Activated naive CD8-positive, alpha-beta T cell (primary cell): ENCODE results near the gene NRN1.
A peak's percentile ranks its signal among the peaks of the same experiment; 100 is the strongest.

Source experiments
- H3K27ac Mint-ChIP-seq: one replicate; pipeline ENCODE4 v1.8.0; 2021; ENCODE audit warnings: mixed read lengths
- H3K27me3 Mint-ChIP-seq: one replicate; pipeline ENCODE4 v1.8.0; 2021; ENCODE audit warnings: mixed read lengths
- H3K36me3 Mint-ChIP-seq: one replicate; pipeline ENCODE4 v1.8.0; 2021; ENCODE audit warnings: mixed read lengths
- H3K4me1 Mint-ChIP-seq: one replicate; pipeline ENCODE4 v1.8.0; 2021; ENCODE audit warnings: low read depth, mixed read lengths
- H3K4me3 Mint-ChIP-seq: one replicate; pipeline ENCODE4 v1.8.0; 2021; ENCODE audit warnings: mild to moderate bottlenecking, mixed read lengths
- H3K9me3 Mint-ChIP-seq: one replicate; pipeline ENCODE4 v1.8.0; 2021; ENCODE audit warnings: low read depth, mixed read lengths

The NRN1 gene

GRCh38 chr6:5995949-5996713 lies 10.6 kb downstream of the NRN1 start:
- H3K36me3 Mint-ChIP-seq = peaks cover 2% of the 10 kb centered on the region
- H3K4me1 Mint-ChIP-seq = peaks cover 55% of the 10 kb centered on the region
- peak overlapping the region; percentile 19 for H3K27ac Mint-ChIP-seq
- no peaks in the 10 kb centered on the region for H3K9me3 Mint-ChIP-seq
- H3K4me3 Mint-ChIP-seq = peak overlapping the region; percentile 84
- H3K27me3 Mint-ChIP-seq = peaks cover 54% of the 10 kb centered on the region

- Mint-ChIP-seq H3K27me3 (peaks cover 49% of the 10 kb centered on the region), H3K9me3 (no peaks in the 10 kb centered on the region), H3K4me3 (peak overlapping the region; percentile 84), H3K4me1 (peaks cover 55% of the 10 kb centered on the region), H3K27ac (no peak overlapping the region), H3K36me3 (peaks cover 2% of the 10 kb centered on the region)
Measured at GRCh38 chr6:5995658-5995948, 11.1 kb downstream of the NRN1 start.

- Mint-ChIP-seq H3K36me3 (peaks cover 2% of the 10 kb centered on the region), H3K27me3 (peaks cover 47% of the 10 kb centered on the region), H3K9me3 (no peaks in the 10 kb centered on the region), H3K4me3 (peak overlapping the region; percentile 84), H3K27ac (no peak overlapping the region), H3K4me1 (peaks cover 52% of the 10 kb centered on the region)
Measured at GRCh38 chr6:5994999-5995657, 11.6 kb downstream of the NRN1 start.

- H3K36me3 Mint-ChIP-seq = peaks cover 2% of the 10 kb centered on the region
- H3K4me3 Mint-ChIP-seq = no peak overlapping the region
- H3K4me1 Mint-ChIP-seq = peaks cover 44% of the 10 kb centered on the region
Measured at GRCh38 chr6:5994234-5994998, 12.3 kb downstream of the NRN1 start.

GRCh38 chr6:5992551-5993225 lies 14.0 kb downstream of the NRN1 start:
- H3K27ac Mint-ChIP-seq = no peak overlapping the region
- H3K4me3 Mint-ChIP-seq = no peak overlapping the region
- peaks cover 2% of the 10 kb centered on the region for H3K36me3 Mint-ChIP-seq
- peaks cover 34% of the 10 kb centered on the region for H3K4me1 Mint-ChIP-seq
- H3K9me3 Mint-ChIP-seq = no peaks in the 10 kb centered on the region
- H3K27me3 Mint-ChIP-seq = peaks cover 36% of the 10 kb centered on the region

More at GRCh38 chr6:5994234-5994998, 12.3 kb downstream of the NRN1 start:
- no peak overlapping the region for H3K27ac Mint-ChIP-seq
- no peaks in the 10 kb centered on the region for H3K9me3 Mint-ChIP-seq
- H3K27me3 Mint-ChIP-seq = peaks cover 40% of the 10 kb centered on the region

GRCh38 chr6:5990786-5991185 lies 15.9 kb downstream of the NRN1 start:
- Mint-ChIP-seq H3K27ac (no peak overlapping the region), H3K9me3 (no peaks in the 10 kb centered on the region), H3K4me1 (peaks cover 25% of the 10 kb centered on the region), H3K27me3 (peaks cover 28% of the 10 kb centered on the region), H3K36me3 (peaks cover 2% of the 10 kb centered on the region), H3K4me3 (no peak overlapping the region)

GRCh38 chr6:5989141-5989723 lies 17.5 kb downstream of the NRN1 start:
- Mint-ChIP-seq H3K9me3 (no peaks in the 10 kb centered on the region), H3K27ac (no peak overlapping the region), H3K4me3 (no peak overlapping the region), H3K4me1 (peaks cover 16% of the 10 kb centered on the region), H3K27me3 (peaks cover 18% of the 10 kb centered on the region), H3K36me3 (peaks cover 2% of the 10 kb centered on the region)

GRCh38 chr6:5986861-5987260 lies 19.9 kb downstream of the NRN1 start:
- Mint-ChIP-seq H3K4me1 (peaks cover 22% of the 10 kb centered on the region), H3K36me3 (no peaks in the 10 kb centered on the region), H3K27ac (no peak overlapping the region), H3K9me3 (no peaks in the 10 kb centered on the region), H3K4me3 (no peak overlapping the region), H3K27me3 (peaks cover 5% of the 10 kb centered on the region)

GRCh38 chr6:5984150-5985089 lies 22.3 kb downstream of the NRN1 start:
- H3K36me3 Mint-ChIP-seq = peaks cover 6% of the 10 kb centered on the region
- H3K9me3 Mint-ChIP-seq = no peaks in the 10 kb centered on the region
- H3K4me3 Mint-ChIP-seq = peak overlapping the region; percentile 45
- H3K27me3 Mint-ChIP-seq = peaks cover 3% of the 10 kb centered on the region
- no peak overlapping the region for H3K27ac Mint-ChIP-seq
- peaks cover 30% of the 10 kb centered on the region for H3K4me1 Mint-ChIP-seq

GRCh38 chr6:5981126-5982026 lies 25.3 kb downstream of the NRN1 start:
- peaks cover 7% of the 10 kb centered on the region for H3K36me3 Mint-ChIP-seq
- H3K4me1 Mint-ChIP-seq = peaks cover 24% of the 10 kb centered on the region
- no peak overlapping the region for H3K4me3 Mint-ChIP-seq
- no peaks in the 10 kb centered on the region for H3K27me3 Mint-ChIP-seq
- no peak overlapping the region for H3K27ac Mint-ChIP-seq
- H3K9me3 Mint-ChIP-seq = no peaks in the 10 kb centered on the region

GRCh38 chr6:5979650-5980420 lies 26.9 kb downstream of the NRN1 start:
- Mint-ChIP-seq H3K4me3 (no peak overlapping the region), H3K27me3 (no peaks in the 10 kb centered on the region), H3K27ac (no peak overlapping the region), H3K4me1 (peaks cover 24% of the 10 kb centered on the region), H3K36me3 (peaks cover 7% of the 10 kb centered on the region), H3K9me3 (no peaks in the 10 kb centered on the region)

GRCh38 chr6:5976811-5977210 lies 29.9 kb downstream of the NRN1 start:
- Mint-ChIP-seq H3K27ac (no peak overlapping the region), H3K27me3 (peaks cover 3% of the 10 kb centered on the region), H3K4me1 (peaks cover 9% of the 10 kb centered on the region), H3K4me3 (no peak overlapping the region), H3K9me3 (no peaks in the 10 kb centered on the region), H3K36me3 (peaks cover 7% of the 10 kb centered on the region)
